ENCODE measurements around the gene SMYD3. TPM values are rescaled to one million over a fixed set of nuclear protein-coding genes. Genes with fewer than 3 reads are reported as not detected.
"Not testable (repeated sequence)": the region's sequence is repeated elsewhere in the genome, so short reads cannot be mapped to it uniquely, and the experiment has no call there.

The SMYD3 gene
- total RNA-seq, 1 experiment from 2014 or later: 25.5 TPM

GRCh38 chr1:245942856-245943255 is 564.2 kb downstream of the SMYD3 start:
- Mint-ChIP-seq H3K27me3 (ENCODE audit: low read depth) (no peaks in the 10 kb centered on the region; the same call in none of the 2 replicates), H3K4me1 (peaks cover 9 to 14% of the 10 kb centered on the region in 2 experiments), H3K4me3 (no peak overlapping the region), H3K36me3 (ENCODE audit: insufficient read depth in 1 of 3, low read depth in 3 of 3) (0 out of 7 replicates have a peak, but pooled peaks cover 0 to 9% (median 0%) of the 10 kb centered on the region in 3 experiments), H3K27ac (no peak overlapping the region), H3K9me3 (peaks cover 9 to 17% of the 10 kb centered on the region in 2 experiments; a peak in 3 of 5 replicates)
- H3K9ac ChIP-seq (ENCODE audit: extremely low read depth, insufficient read length, low read length): no peak overlapping the region
- H4K91ac ChIP-seq (ENCODE audit: insufficient read length, low read depth, low read length): no peak overlapping the region
- no peak overlapping the region for H3K14ac ChIP-seq (ENCODE audit: insufficient read depth, low read length)
- H3K23ac ChIP-seq (ENCODE audit: insufficient read length, low read depth, low read length): no peak overlapping the region
- no peak overlapping the region for H3K4me2 ChIP-seq (ENCODE audit: insufficient read depth, insufficient read length, low read length)
- H3K56ac ChIP-seq (ENCODE audit: insufficient read length, low read depth, low read length): no peak overlapping the region
- H3K9me3 ChIP-seq (ENCODE audit: control insufficient read depth, low read depth, low read length): no peaks in the 10 kb centered on the region
- H3T11ph ChIP-seq (ENCODE audit: low read length): no peak overlapping the region
- DNase-seq: no peak
- no peak overlapping the region for H2AK5ac ChIP-seq (ENCODE audit: insufficient read length, low read length)
- no peak overlapping the region for H3K18ac ChIP-seq (ENCODE audit: insufficient read length, low read depth, low read length)
- no peak overlapping the region for H2BK5ac ChIP-seq (ENCODE audit: insufficient read length, low read length)
- H4K8ac ChIP-seq (replicated peaks; ENCODE audit: insufficient read length, low read depth, low read length): no peak overlapping the region
- no peaks in the 10 kb centered on the region for H3K23me2 ChIP-seq (ENCODE audit: insufficient read length, low read depth, low read length, poor library complexity, severe bottlenecking)
- H3K4me1 ChIP-seq (ENCODE audit: insufficient read depth, low read length): no peaks in the 10 kb centered on the region; the same call in 1 of the 2 replicates
- no peaks in the 10 kb centered on the region for H3K27me3 ChIP-seq (ENCODE audit: insufficient read depth, low read length)
- WGBS (ENCODE audit: extremely low coverage, insufficient read length, low lambda C conversion rate): no CpG with 5 or more reads among the region's 3 CpGs
- no peak overlapping the region for H2BK12ac ChIP-seq (ENCODE audit: insufficient read length, low read depth, low read length)
- no peak overlapping the region for H2BK120ac ChIP-seq (ENCODE audit: low read depth, low read length, poor library complexity, severe bottlenecking)
- no peak overlapping the region for H4K5ac ChIP-seq (ENCODE audit: insufficient read length, low read depth, low read length)
- H2BK15ac ChIP-seq (ENCODE audit: low read depth, low read length): no peak overlapping the region
- H2BK20ac ChIP-seq (ENCODE audit: low read depth, low read length, poor library complexity, severe bottlenecking): no peak overlapping the region
- H3K27ac ChIP-seq (ENCODE audit: insufficient read length, low read depth, low read length): no peak overlapping the region
- no peaks in the 10 kb centered on the region for H4K20me1 ChIP-seq (ENCODE audit: control insufficient read depth, insufficient read depth, insufficient read length)
- H3K4ac ChIP-seq (ENCODE audit: low read depth, low read length): no peak overlapping the region
- H2AFZ ChIP-seq (ENCODE audit: low read length): no peak overlapping the region
- no peak for TF ChIP-seq CTCF (conservative IDR thresholded peaks at IDR 0.05)
- no peaks in the 10 kb centered on the region for H3K79me2 ChIP-seq (ENCODE audit: insufficient read depth, low read length)
- no peaks in the 10 kb centered on the region for H3K79me1 ChIP-seq (ENCODE audit: insufficient read depth, low read depth, low read length, poor library complexity, severe bottlenecking)

GRCh38 chr1:245941771-245942170 is 565.3 kb downstream of the SMYD3 start:
- not testable (repeated sequence) for H3K23me2 ChIP-seq (ENCODE audit: insufficient read length, low read depth, low read length, poor library complexity, severe bottlenecking); H3K23ac ChIP-seq (ENCODE audit: insufficient read length, low read depth, low read length); H3K79me2 ChIP-seq (ENCODE audit: insufficient read depth, low read length); H3K4me2 ChIP-seq (ENCODE audit: insufficient read depth, insufficient read length, low read length); H2AK5ac ChIP-seq (ENCODE audit: insufficient read length, low read length); H3K36me3 Mint-ChIP-seq (ENCODE audit: insufficient read depth in 1 of 3, low read depth in 3 of 3); H4K8ac ChIP-seq (replicated peaks; ENCODE audit: insufficient read length, low read depth, low read length); H4K91ac ChIP-seq (ENCODE audit: insufficient read length, low read depth, low read length); H2AFZ ChIP-seq (ENCODE audit: low read length); H3K9me3 ChIP-seq (ENCODE audit: control insufficient read depth, low read depth, low read length); DNase-seq; H3T11ph ChIP-seq (ENCODE audit: low read length); H3K18ac ChIP-seq (ENCODE audit: insufficient read length, low read depth, low read length); H4K20me1 ChIP-seq (ENCODE audit: control insufficient read depth, insufficient read depth, insufficient read length); H3K14ac ChIP-seq (ENCODE audit: insufficient read depth, low read length); H3K27me3 ChIP-seq (ENCODE audit: insufficient read depth, low read length); H3K79me1 ChIP-seq (ENCODE audit: insufficient read depth, low read depth, low read length, poor library complexity, severe bottlenecking); H3K9ac ChIP-seq (ENCODE audit: extremely low read depth, insufficient read length, low read length); H2BK12ac ChIP-seq (ENCODE audit: insufficient read length, low read depth, low read length); H2BK120ac ChIP-seq (ENCODE audit: low read depth, low read length, poor library complexity, severe bottlenecking); H3K4ac ChIP-seq (ENCODE audit: low read depth, low read length); H2BK15ac ChIP-seq (ENCODE audit: low read depth, low read length); H2BK20ac ChIP-seq (ENCODE audit: low read depth, low read length, poor library complexity, severe bottlenecking); H3K4me1 ChIP-seq (ENCODE audit: insufficient read depth, low read length); H3K56ac ChIP-seq (ENCODE audit: insufficient read length, low read depth, low read length); H3K27ac ChIP-seq (ENCODE audit: insufficient read length, low read depth, low read length); H3K27me3 Mint-ChIP-seq (ENCODE audit: low read depth); H4K5ac ChIP-seq (ENCODE audit: insufficient read length, low read depth, low read length); H3K27ac Mint-ChIP-seq; H3K4me3 Mint-ChIP-seq; H2BK5ac ChIP-seq (ENCODE audit: insufficient read length, low read length)
- H3K4me1 Mint-ChIP-seq: peaks cover 9 to 14% of the 10 kb centered on the region in 2 experiments
- WGBS (ENCODE audit: extremely low coverage, insufficient read length, low lambda C conversion rate): no CpG with 5 or more reads among the region's 1 CpG
- H3K9me3 Mint-ChIP-seq: peaks cover 9 to 17% of the 10 kb centered on the region in 2 experiments; a peak in 3 of 5 replicates

Measured in H9 (cell line).